ENCODE data around the gene CTDSPL2. TPM values are rescaled to one million over a fixed set of nuclear protein-coding genes. Genes with fewer than 3 reads are reported as not detected.

CTDSPL2 gene
- polyA plus RNA-seq, 4 donors: 58.0 to 80.3 (median 67.8) TPM

Other genes starting within 250 kb of the CTDSPL2 start
- 1 to 10 TPM in 1 of 4 donors, under 1 TPM in 3; 0.50 to 1.4 (median 0.88) TPM for gene FRMD5, start 232.4 kb upstream of the CTDSPL2 start, polyA plus RNA-seq (ENCODE audit: insufficient read length in 4 of 4)
- gene GOLM2, start 138.9 kb upstream of the CTDSPL2 start, polyA plus RNA-seq (ENCODE audit: insufficient read length in 4 of 4): 100 to 1,000 TPM in 3 of 4 donors, 10 to 100 TPM in 1; 98.5 to 180 (median 133) TPM
- 100 to 1,000 TPM in 3 of 4 donors, 10 to 100 TPM in 1; 70.4 to 128 (median 106) TPM for gene EIF3J, start 109.5 kb downstream of the CTDSPL2 start, polyA plus RNA-seq (ENCODE audit: insufficient read length in 4 of 4)
- gene SPG11, start 236.0 kb downstream of the CTDSPL2 start, polyA plus RNA-seq (ENCODE audit: insufficient read length in 4 of 4): 10 to 100 TPM; 54.9 to 84.8 (median 74.9) TPM

Measured in left renal pelvis (tissue), 4 donors.